IMR-90 (cell line): ENCODE data around the gene MCF2L2. TPM values are rescaled to one million over a fixed set of nuclear protein-coding genes. Genes with fewer than 3 reads are reported as not detected.

Source experiments
- ATAC-seq: fragments of 200-7000 bp; cut with Tn5 transposase; 2 replicates; pipeline ENCODE4 v1.9.1; 2020; ENCODE audit warnings: low read depth, mild to moderate bottlenecking, moderate library complexity
- BruUV-seq: library from RNA; stranded (reverse); fragments of 400-500 nt; replicated peaks from 2 replicates; lab custom pipeline; 2021; lab: Mats Ljungman, UMichigan
- CTCF ChIA-PET: fragments of 300-600 bp; formaldehyde crosslinking; extraction: SDS; loops from one replicate; lab custom pipeline; 2021; ENCODE audit warnings: antibody characterized with exemption; lab: Yijun Ruan, JAX
- POLR2A ChIA-PET: fragments of 300-600 bp; sonication (Branson Sonifier 250); formaldehyde crosslinking; loops from one replicate; lab custom pipeline; 2022; ENCODE audit warnings: antibody characterized with exemption; ENCODE audit not compliant: unreplicated experiment; lab: Charles Lee
- DNase-seq: peaks from one replicate; pipeline ENCODE4 v3.0.0; 2013
- H2AFZ ChIP-seq: replicated peaks from 2 replicates; pipeline ENCODE3; 2013; ENCODE audit warnings: low read length, mild to moderate bottlenecking; ENCODE audit not compliant: poor library complexity
- H2AK5ac ChIP-seq: 2 replicates; pipeline ENCODE4 v1.6.1; 2013; ENCODE audit warnings: low read depth, low read length, inconsistent platforms
- H2AK9ac ChIP-seq: replicated peaks from 2 replicates; pipeline ENCODE3; 2013; ENCODE audit warnings: mild to moderate bottlenecking, low read depth, low read length, moderate library complexity; ENCODE audit not compliant: poor library complexity
- H2BK120ac ChIP-seq: 2 replicates; pipeline ENCODE4 v1.6.1; 2013; ENCODE audit warnings: low read depth, low read length, inconsistent platforms
- H2BK15ac ChIP-seq: 3 replicates; pipeline ENCODE4 v1.6.1; 2013; ENCODE audit warnings: low read depth, low read length, inconsistent platforms
- H2BK20ac ChIP-seq: 2 replicates; pipeline ENCODE4 v1.6.1; 2013; ENCODE audit warnings: low read depth, mild to moderate bottlenecking, inconsistent platforms, low read length, moderate library complexity
- H2BK5ac ChIP-seq: 2 replicates; pipeline ENCODE4 v1.6.1; 2013; ENCODE audit warnings: mild to moderate bottlenecking, low read depth, low read length, inconsistent platforms; ENCODE audit not compliant: poor library complexity, severe bottlenecking
- H3K14ac ChIP-seq: replicated peaks from 2 replicates; pipeline ENCODE4 v1.6.1; 2013; ENCODE audit warnings: low read depth, low read length, inconsistent platforms
- H3K18ac ChIP-seq: 2 replicates; pipeline ENCODE4 v1.6.1; 2013; ENCODE audit warnings: low read depth, low read length, control low read depth
- H3K23ac ChIP-seq: 2 replicates; pipeline ENCODE4 v1.6.1; 2013; ENCODE audit warnings: low read depth, low read length, inconsistent platforms
- H3K27ac ChIP-seq: 2 replicates; pipeline ENCODE4 v1.5.1; 2013; ENCODE audit warnings: mild to moderate bottlenecking, control low read depth, low read length; ENCODE audit not compliant: insufficient read depth
- H3K27me3 ChIP-seq: 2 replicates; pipeline ENCODE4 v1.6.1; 2013; ENCODE audit warnings: low read length; ENCODE audit not compliant: control insufficient read depth, insufficient read depth
- H3K36me3 ChIP-seq: 2 replicates; pipeline ENCODE4 v1.6.1; 2013; ENCODE audit warnings: low read length, mixed read lengths; ENCODE audit not compliant: control insufficient read depth, insufficient read depth
- H3K4ac ChIP-seq: 2 replicates; pipeline ENCODE4 v1.6.1; 2013; ENCODE audit warnings: low read depth, low read length, inconsistent platforms
- H3K4me1 ChIP-seq: 2 replicates; pipeline ENCODE4 v1.6.1; 2013; ENCODE audit warnings: low read length, mixed read lengths; ENCODE audit not compliant: control insufficient read depth, insufficient read depth
- H3K4me2 ChIP-seq: 2 replicates; pipeline ENCODE4 v1.6.1; 2013; ENCODE audit warnings: low read depth, mild to moderate bottlenecking, control low read depth, low read length, moderate library complexity
- H3K4me3 ChIP-seq: 2 replicates; pipeline ENCODE4 v1.5.1; 2013; ENCODE audit warnings: low read depth, mild to moderate bottlenecking, control low read depth, low read length, moderate library complexity; ENCODE audit not compliant: insufficient read depth
- H3K56ac ChIP-seq: 2 replicates; pipeline ENCODE4 v1.6.1; 2013; ENCODE audit warnings: low read length, inconsistent platforms; ENCODE audit not compliant: insufficient read depth; ENCODE audit errors: extremely low read depth
- H3K79me1 ChIP-seq, 2 experiments: 2 replicates each; pipeline ENCODE4 v1.6.1; 2013; ENCODE audit warnings: low read length in 2 of 2, inconsistent platforms in 1 of 2, low read depth in 1 of 2
- H3K9ac ChIP-seq: 2 replicates; pipeline ENCODE4 v1.6.1; 2013; ENCODE audit warnings: low read depth, low read length, control low read depth
- H3K9me1 ChIP-seq: 2 replicates; pipeline ENCODE4 v1.6.1; 2013; ENCODE audit warnings: low read length, inconsistent platforms; ENCODE audit not compliant: insufficient read depth
- H3K9me3 ChIP-seq: 2 replicates; pipeline ENCODE4 v1.6.1; 2013; ENCODE audit warnings: low read length; ENCODE audit not compliant: control insufficient read depth, insufficient read depth
- H4K20me1 ChIP-seq: 2 replicates; pipeline ENCODE4 v1.6.1; 2013; ENCODE audit warnings: low read length, inconsistent platforms; ENCODE audit not compliant: insufficient read depth
- H4K5ac ChIP-seq: 2 replicates; pipeline ENCODE4 v1.6.1; 2013; ENCODE audit warnings: mild to moderate bottlenecking, low read depth, low read length, control low read depth
- H4K8ac ChIP-seq, 2 experiments: 2 replicates each; pipeline ENCODE4 v1.6.1; 2013; ENCODE audit warnings: low read depth in 2 of 2, low read length in 2 of 2, control low read depth in 1 of 2, inconsistent platforms in 1 of 2
- H4K91ac ChIP-seq: 2 replicates; pipeline ENCODE4 v1.6.1; 2013; ENCODE audit warnings: low read depth, low read length, inconsistent platforms; ENCODE audit not compliant: insufficient read depth
- BHLHE40 ChIP-seq: fragments of 150-350 bp; IDR thresholded peaks from 2 replicates; pipeline ENCODE4 v1.6.1; 2016; ENCODE audit warnings: mild to moderate bottlenecking, low read depth, low read length
- CEBPB ChIP-seq: IDR thresholded peaks from 2 replicates; pipeline ENCODE4 v1.6.1; 2012; ENCODE audit warnings: low read depth, low read length, improper control_type of control experiment
- CHD1 ChIP-seq: IDR thresholded peaks from 2 replicates; pipeline ENCODE4 v1.6.1; 2012; ENCODE audit warnings: low read depth, low read length, improper control_type of control experiment
- MAFK ChIP-seq: IDR thresholded peaks from 2 replicates; pipeline ENCODE4 v1.6.1; 2012; ENCODE audit warnings: low read depth, low read length, improper control_type of control experiment
- MAZ ChIP-seq: IDR thresholded peaks from 2 replicates; pipeline ENCODE4 v1.6.1; 2012; ENCODE audit warnings: low read depth, mild to moderate bottlenecking, low read length, improper control_type of control experiment, moderate library complexity, borderline replicate concordance
- MXI1 ChIP-seq: IDR thresholded peaks from 2 replicates; pipeline ENCODE4 v1.6.1; 2012; ENCODE audit warnings: low read depth, mild to moderate bottlenecking, low read length, moderate library complexity, borderline replicate concordance
- RAD21 ChIP-seq: IDR thresholded peaks from 2 replicates; pipeline ENCODE4 v1.6.1; 2012; ENCODE audit warnings: low read length, improper control_type of control experiment
- RFX5 ChIP-seq: IDR thresholded peaks from 2 replicates; pipeline ENCODE4 v1.8.0; 2012; ENCODE audit warnings: low read depth, mild to moderate bottlenecking, low read length, moderate library complexity
- WGBS, 2 experiments: methylation state at CpG; one replicate each; pipeline versions ENCODE4 v1.1.5 to v1.1.7; 2013; ENCODE audit warnings: missing lambda C conversion rate in 2 of 2; ENCODE audit not compliant: insufficient read length in 1 of 2; ENCODE audit errors: extremely low coverage in 2 of 2; 5-methylcytosine and 5-hydroxymethylcytosine counted together
- dilution Hi-C: fragments of 300-500 bp; cut with HindIII; formaldehyde crosslinking; loops from one replicate; pipeline ENCODE4 v1.14.3; 2018; ENCODE audit warnings: low sequenced_read_pairs; ENCODE audit not compliant: unreplicated experiment
- in situ Hi-C: fragments of 300-500 bp; cut with MboI; formaldehyde crosslinking; loops from 3 replicates; pipeline ENCODE4 v1.14.3; 2019; ENCODE audit warnings: low sequenced_read_pairs, inconsistent platforms, mixed read lengths
- intact Hi-C: fragments of 100-400 bp; cut with micrococcal nuclease; formaldehyde crosslinking; loops from 2 replicates; pipeline ENCODE4 v1.10.0; 2022
- polyA plus RNA-seq, 3 experiments: library from polyadenylated mRNA; depleted of rRNA; stranded (reverse); fragments of >200 nt; gene quantifications; 2 replicates each; pipeline ENCODE4 v1.2.3, GENCODE V29; 2012; ENCODE audit warnings: low replicate concordance in 1 of 3
- total RNA-seq: library from RNA; depleted of rRNA; stranded (reverse); fragments of >200 nt; gene quantifications from 2 replicates; pipeline ENCODE4 v1.2.3, GENCODE V29; 2012

Gene MCF2L2
- total and polyA plus RNA-seq, 2 of the 4 experiments (the other 2 are of a cell fraction), result under 0.01 TPM; not detected in 1

GRCh38 chr3:183309276-183309675 lies 119.1 kb downstream of the MCF2L2 start:
- Histone ChIP-seq H2BK120ac (no peak overlapping the region), H3K4me2 (no peak overlapping the region), H3K9me1 (peaks cover 2% of the 10 kb centered on the region; the same call in 1 of the 2 replicates), H4K91ac (no peak overlapping the region), H2AFZ (no peak overlapping the region), H2BK20ac (no peak overlapping the region), H3K4ac (no peak overlapping the region), H4K20me1 (no peaks in the 10 kb centered on the region), H3K79me1 (no peaks in the 10 kb centered on the region), H2BK15ac (no peak overlapping the region), H3K27me3 (peaks cover 36% of the 10 kb centered on the region), H3K56ac (no peak overlapping the region), H3K18ac (no peak overlapping the region), H3K9ac (no peak overlapping the region), H4K5ac (no peak overlapping the region), H3K27ac (no peak overlapping the region), H2AK5ac (no peak overlapping the region), H4K8ac (no peak overlapping the region), H3K36me3 (no peaks in the 10 kb centered on the region), H3K4me1 (no peaks in the 10 kb centered on the region; the same call in 1 of the 2 replicates), H2BK5ac (no peak overlapping the region), H2AK9ac (no peak overlapping the region), H3K9me3 (no peaks in the 10 kb centered on the region), H3K14ac (no peak overlapping the region), H3K4me3 (no peak overlapping the region), H3K23ac (no peak overlapping the region)
- ATAC-seq, result no peak
- in situ Hi-C loops (no loop called here), intact Hi-C loops (no loop called here), dilution Hi-C loops (no loop called here)
- CTCF ChIA-PET, result no interaction called here
- TF ChIP-seq RAD21 (no peak), CEBPB (no peak), CHD1 (no peak), MXI1 (no peak), MAZ (no peak), BHLHE40 (no peak), MAFK (no peak), RFX5 (no peak)
- POLR2A ChIA-PET, result no interaction called here
- no peak for DNase-seq
- no TSS peak for BruUV-seq
- 20% methylated on average over 1 of the region's 5 CpGs; no CpG with 5 or more reads in 1 of the 2 experiments for WGBS, 2 experiments
